Astrocyte (in vitro differentiated cells and primary cell): ENCODE measurements around the gene TNFRSF8.

Source experiments
- CTCF ChIP-seq: IDR thresholded peaks from 2 replicates; pipeline ENCODE4 v1.5.1; 2011; ENCODE audit warnings: low read depth, mild to moderate bottlenecking, inconsistent platforms, low read length, moderate library complexity; ENCODE audit not compliant: insufficient read depth
- EZH2 ChIP-seq: IDR thresholded peaks from 2 replicates; pipeline ENCODE4 v1.6.1; 2012; ENCODE audit warnings: mild to moderate bottlenecking, low read length, inconsistent platforms; ENCODE audit not compliant: insufficient read depth

GRCh38 chr1:12145616-12146342 is 82.7 kb downstream of the TNFRSF8 start:
- TF ChIP-seq CTCF: no peak
- TF ChIP-seq EZH2: no peak
